Neural cell (in vitro differentiated cells): ENCODE measurements around the gene BBS4.

Experiments used
- CTCF ChIP-seq: fragments of 450-650 bp; IDR thresholded peaks from 2 replicates; pipeline ENCODE4 v1.5.1; 2014; ENCODE audit warnings: antibody characterized with exemption, mild to moderate bottlenecking, moderate library complexity; ENCODE audit not compliant: poor library complexity, severe bottlenecking
- EP300 ChIP-seq: fragments of 450-650 bp; conservative IDR thresholded peaks from 2 replicates; pipeline ENCODE4 v1.6.1; 2014; ENCODE audit warnings: antibody characterized with exemption, mild to moderate bottlenecking, moderate library complexity; ENCODE audit not compliant: poor library complexity, severe bottlenecking
- MXI1 ChIP-seq: fragments of 450-650 bp; conservative IDR thresholded peaks from 2 replicates; pipeline ENCODE4 v1.6.1; 2014; ENCODE audit warnings: antibody characterized with exemption, mild to moderate bottlenecking; ENCODE audit not compliant: poor library complexity, severe bottlenecking
- SMC3 ChIP-seq: fragments of 450-650 bp; conservative IDR thresholded peaks from 2 replicates; pipeline ENCODE4 v1.6.1; 2014; ENCODE audit warnings: antibody characterized with exemption, mild to moderate bottlenecking, moderate library complexity; ENCODE audit not compliant: poor library complexity

- TF ChIP-seq CTCF: no peak
- TF ChIP-seq MXI1: no peak
- no peak for TF ChIP-seq SMC3
- TF ChIP-seq EP300: no peak
These were observed 48.1 kb downstream of the BBS4 start for GRCh38 chr15:72733941-72734738.
